GM12872 (cell line): ENCODE results near the gene DENND5B.

Experiments used
- CTCF ChIP-seq: IDR thresholded peaks from 3 replicates; pipeline ENCODE4 v1.5.1; 2011; ENCODE audit warnings: low read depth, mild to moderate bottlenecking, low read length, moderate library complexity; ENCODE audit not compliant: insufficient read depth

DENND5B gene

GRCh38 chr12:31456562-31456961 lies 134.4 kb downstream of the DENND5B start:
- no peak for TF ChIP-seq CTCF

GRCh38 chr12:31444736-31445135 lies 146.2 kb downstream of the DENND5B start:
- no peak for TF ChIP-seq CTCF

- no peak for TF ChIP-seq CTCF
These were observed 150.3 kb downstream of the DENND5B start for GRCh38 chr12:31440586-31440985.

- TF ChIP-seq CTCF: no peak
These were observed 150.8 kb downstream of the DENND5B start for GRCh38 chr12:31440134-31440533.

GRCh38 chr12:31431721-31432240 lies 159.2 kb downstream of the DENND5B start:
- no peak for TF ChIP-seq CTCF

GRCh38 chr12:31423405-31423804 lies 167.5 kb downstream of the DENND5B start:
- no peak for TF ChIP-seq CTCF

GRCh38 chr12:31412292-31412801 lies 178.6 kb downstream of the DENND5B start:
- TF ChIP-seq CTCF: no peak
